Neural progenitor cell (in vitro differentiated cells): ENCODE data around the gene PNLIP. TPM values are rescaled to one million over a fixed set of nuclear protein-coding genes. Genes with fewer than 3 reads are reported as not detected.

Source experiments
- DNase-seq: peaks from one replicate; pipeline ENCODE4 v3.0.0-alpha.2; 2016; ENCODE audit warnings: low spot score
- H2AFZ ChIP-seq: fragments of 200-600 bp; sonication (generic); replicated peaks from 2 replicates; pipeline ENCODE4 v1.6.1; 2016; ENCODE audit warnings: antibody characterized with exemption
- H3F3A ChIP-seq: fragments of 200-600 bp; sonication (generic); 2 replicates; pipeline ENCODE4 v1.6.1; 2016; ENCODE audit warnings: antibody characterized with exemption, low read depth
- H3K27ac ChIP-seq: fragments of 200-600 bp; sonication (generic); 2 replicates; pipeline ENCODE4 v1.5.1; 2016; ENCODE audit warnings: mild to moderate bottlenecking
- H3K27me3 ChIP-seq: fragments of 200-600 bp; sonication (generic); 2 replicates; pipeline ENCODE4 v1.6.1; 2016; ENCODE audit warnings: mild to moderate bottlenecking, moderate library complexity
- H3K36me3 ChIP-seq: fragments of 200-600 bp; sonication (generic); 2 replicates; pipeline ENCODE4 v1.5.1; 2016
- H3K4me1 ChIP-seq: fragments of 200-600 bp; sonication (generic); 2 replicates; pipeline ENCODE4 v1.6.1; 2016; ENCODE audit warnings: mixed run types
- H3K4me2 ChIP-seq: fragments of 200-600 bp; sonication (generic); 2 replicates; pipeline ENCODE4 v1.6.1; 2016
- H3K4me3 ChIP-seq: fragments of 200-600 bp; sonication (generic); 2 replicates; pipeline ENCODE4 v1.5.1; 2016
- H3K79me2 ChIP-seq: fragments of 200-600 bp; sonication (generic); 2 replicates; pipeline ENCODE4 v1.6.1; 2016; ENCODE audit warnings: low read depth
- H3K9ac ChIP-seq: fragments of 200-600 bp; sonication (generic); 2 replicates; pipeline ENCODE4 v1.6.1; 2016
- H3K9me3 ChIP-seq: fragments of 200-600 bp; sonication (generic); 2 replicates; pipeline ENCODE4 v1.5.1; 2016; ENCODE audit warnings: low read depth
- H4K20me1 ChIP-seq: fragments of 200-600 bp; sonication (generic); 2 replicates; pipeline ENCODE4 v1.6.1; 2016; ENCODE audit warnings: low read depth
- H3K27ac Mint-ChIP-seq: 3 replicates; pipeline ENCODE4 v1.8.0; 2021; ENCODE audit warnings: mixed read lengths
- H3K27me3 Mint-ChIP-seq: 2 replicates; pipeline ENCODE4 v1.8.0; 2022; ENCODE audit warnings: low read depth, mild to moderate bottlenecking, inconsistent platforms, moderate library complexity, mixed read lengths; ENCODE audit not compliant: insufficient read depth
- H3K36me3 Mint-ChIP-seq: 3 replicates; pipeline ENCODE4 v1.8.0; 2021; ENCODE audit warnings: mixed read lengths
- H3K4me1 Mint-ChIP-seq: 3 replicates; pipeline ENCODE4 v1.8.0; 2021; ENCODE audit warnings: mixed read lengths
- H3K4me3 Mint-ChIP-seq: 3 replicates; pipeline ENCODE4 v1.8.0; 2021; ENCODE audit warnings: mild to moderate bottlenecking, moderate library complexity, mixed read lengths
- H3K9me3 Mint-ChIP-seq: 3 replicates; pipeline ENCODE4 v1.8.0; 2020; ENCODE audit warnings: mixed read lengths
- EZH2 ChIP-seq: fragments of 200-600 bp; sonication (generic); IDR thresholded peaks from 2 replicates; pipeline ENCODE4 v1.6.1; 2017; ENCODE audit warnings: antibody characterized with exemption, mild to moderate bottlenecking, moderate library complexity
- EZH2phosphoT487 ChIP-seq: fragments of 200-600 bp; sonication (generic); IDR thresholded peaks from 2 replicates; pipeline ENCODE4 v1.6.1; 2017; ENCODE audit warnings: antibody characterized with exemption
- small RNA-seq: library from RNA; depleted of rRNA; stranded (forward); fragments of <200 nt; gene quantifications from one replicate; pipeline ENCODE3, GENCODE V24; 2015
- total RNA-seq: library from RNA; depleted of rRNA; stranded (reverse); fragments of >200 nt; gene quantifications from 2 replicates; pipeline ENCODE4 v1.2.3, GENCODE V29; 2015; ENCODE audit warnings: low replicate concordance
- TF ChIP-seq, protein P1 (sequence below): fragments of 200-600 bp; sonication (generic); IDR thresholded peaks from 2 replicates; pipeline ENCODE4 v1.5.1; 2017; ENCODE audit warnings: antibody characterized with exemption, mild to moderate bottlenecking

Gene PNLIP
- total RNA-seq, 1 donor from 2014 or later, result not detected

DNA sequence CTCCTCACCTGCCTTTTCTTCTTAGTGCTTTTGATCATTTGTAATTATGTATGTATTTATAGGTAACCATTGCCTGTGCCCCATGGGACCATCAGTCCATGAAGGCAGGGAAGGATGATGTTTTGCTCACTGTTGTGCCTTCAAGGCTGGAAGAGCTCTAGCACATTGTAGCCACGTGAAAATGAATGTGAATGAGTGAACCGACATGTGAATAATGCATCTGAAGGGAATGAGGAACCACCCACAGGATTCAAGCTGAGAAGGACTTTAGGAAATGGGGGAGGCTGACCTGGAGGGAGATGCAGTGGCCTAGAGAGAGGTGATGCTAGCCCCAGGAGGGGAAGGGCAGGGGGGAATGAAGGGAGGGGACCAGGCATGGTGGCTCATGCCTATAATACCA, 69.1 kb downstream of the PNLIP start:
- Histone ChIP-seq H4K20me1 (no peaks in the 10 kb centered on the region), H3K9me3 (no peaks in the 10 kb centered on the region), H3K4me3 (no peak overlapping the region), H3K36me3 (no peaks in the 10 kb centered on the region), H3K27ac (no peak overlapping the region), H2AFZ (no peak overlapping the region), H3K9ac (no peak overlapping the region), H3K79me2 (no peaks in the 10 kb centered on the region), H3K4me2 (no peak overlapping the region), H3F3A (no peaks in the 10 kb centered on the region), H3K4me1 (no peaks in the 10 kb centered on the region), H3K27me3 (peaks cover 3% of the 10 kb centered on the region)
- Mint-ChIP-seq H3K4me1 (no peaks in the 10 kb centered on the region), H3K27ac (no peak overlapping the region), H3K9me3 (peaks cover 4% of the 10 kb centered on the region), H3K36me3 (no peaks in the 10 kb centered on the region), H3K27me3 (peaks cover 6% of the 10 kb centered on the region), H3K4me3 (no peak overlapping the region)
- no peak for DNase-seq
- TF ChIP-seq, protein P1, sequence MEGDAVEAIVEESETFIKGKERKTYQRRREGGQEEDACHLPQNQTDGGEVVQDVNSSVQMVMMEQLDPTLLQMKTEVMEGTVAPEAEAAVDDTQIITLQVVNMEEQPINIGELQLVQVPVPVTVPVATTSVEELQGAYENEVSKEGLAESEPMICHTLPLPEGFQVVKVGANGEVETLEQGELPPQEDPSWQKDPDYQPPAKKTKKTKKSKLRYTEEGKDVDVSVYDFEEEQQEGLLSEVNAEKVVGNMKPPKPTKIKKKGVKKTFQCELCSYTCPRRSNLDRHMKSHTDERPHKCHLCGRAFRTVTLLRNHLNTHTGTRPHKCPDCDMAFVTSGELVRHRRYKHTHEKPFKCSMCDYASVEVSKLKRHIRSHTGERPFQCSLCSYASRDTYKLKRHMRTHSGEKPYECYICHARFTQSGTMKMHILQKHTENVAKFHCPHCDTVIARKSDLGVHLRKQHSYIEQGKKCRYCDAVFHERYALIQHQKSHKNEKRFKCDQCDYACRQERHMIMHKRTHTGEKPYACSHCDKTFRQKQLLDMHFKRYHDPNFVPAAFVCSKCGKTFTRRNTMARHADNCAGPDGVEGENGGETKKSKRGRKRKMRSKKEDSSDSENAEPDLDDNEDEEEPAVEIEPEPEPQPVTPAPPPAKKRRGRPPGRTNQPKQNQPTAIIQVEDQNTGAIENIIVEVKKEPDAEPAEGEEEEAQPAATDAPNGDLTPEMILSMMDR, result no peak
- TF ChIP-seq EZH2phosphoT487 (no peak), EZH2 (no peak)

DNA sequence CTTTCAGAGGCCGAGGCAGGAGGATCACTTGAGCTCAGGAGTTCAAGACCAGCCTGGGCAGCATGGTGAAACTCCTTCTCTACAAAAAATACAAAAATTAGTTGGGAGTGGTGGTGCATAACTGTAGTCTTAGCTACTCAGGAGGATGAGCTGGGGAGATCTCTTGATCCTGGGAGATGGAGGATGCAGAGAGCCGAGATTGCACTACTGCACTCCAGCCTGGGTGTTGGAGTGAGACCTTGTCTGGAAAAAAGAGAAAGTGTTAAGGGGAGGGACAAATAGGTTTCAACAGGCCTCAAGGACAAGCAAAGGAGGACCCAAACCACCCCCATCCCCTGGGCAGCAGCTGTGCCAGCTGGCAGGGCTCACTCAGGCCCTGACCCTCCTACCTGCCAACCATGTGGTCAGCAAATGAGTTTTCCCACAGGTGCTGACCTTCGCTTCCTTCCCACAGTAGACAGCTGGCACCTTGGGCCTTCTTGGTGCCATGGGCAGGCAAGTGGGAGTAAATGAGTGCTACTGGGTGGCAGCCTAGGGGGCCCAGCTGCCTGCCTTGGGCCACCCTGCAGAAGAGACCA, 69.6 kb downstream of the PNLIP start:
- H2AFZ ChIP-seq, result no peak overlapping the region
- peaks cover 4% of the 10 kb centered on the region for H3K27me3 Mint-ChIP-seq

More for the DNA sequence above, 69.6 kb downstream of the PNLIP start:
- Mint-ChIP-seq H3K36me3 (no peaks in the 10 kb centered on the region), H3K27ac (no peak overlapping the region), H3K9me3 (peaks cover 2% of the 10 kb centered on the region), H3K4me1 (no peaks in the 10 kb centered on the region), H3K4me3 (no peak overlapping the region)
- H3K9ac ChIP-seq, result no peak overlapping the region
- no peak overlapping the region for H3K4me2 ChIP-seq
- no peak overlapping the region for H3K4me3 ChIP-seq
- no peaks in the 10 kb centered on the region for H3K36me3 ChIP-seq
- H3K79me2 ChIP-seq, result no peaks in the 10 kb centered on the region
- no peaks in the 10 kb centered on the region for H3F3A ChIP-seq
- H3K27ac ChIP-seq, result no peak overlapping the region
- H3K4me1 ChIP-seq, result no peaks in the 10 kb centered on the region
- no peaks in the 10 kb centered on the region for H4K20me1 ChIP-seq
- H3K9me3 ChIP-seq, result no peaks in the 10 kb centered on the region
- peaks cover 1% of the 10 kb centered on the region for H3K27me3 ChIP-seq
- DNase-seq, result no peak
- TF ChIP-seq EZH2phosphoT487 (no peak), EZH2 (no peak)
- TF ChIP-seq, protein P1, result no peak

Small RNA genes lying within 50 kb of the gene (small RNA-seq; reads per million reads assigned to genes)
- gene RNU6-1090P, result not detected

Other genes starting within 250 kb of the PNLIP start
- not detected in 2 replicates for gene CCDC172, start 221.5 kb upstream of the PNLIP start, total RNA-seq
- not detected in 2 replicates for gene PNLIPRP3, start 118.1 kb upstream of the PNLIP start, total RNA-seq
- not detected in 2 replicates for gene PNLIPRP1, start 45.0 kb downstream of the PNLIP start, total RNA-seq
- gene PNLIPRP2, start 75.0 kb downstream of the PNLIP start, total RNA-seq, result 0.74 and 1.6 TPM in 2 replicates
- gene HSPA12A, start 196.6 kb downstream of the PNLIP start, total RNA-seq, result 5.3 and 5.6 TPM in 2 replicates